HepG2 (cell line): ENCODE results near the gene PA2G4. TPM values are rescaled to one million over a fixed set of nuclear protein-coding genes. Genes with fewer than 3 reads are reported as not detected.

Experiments
- GMEB1 ChIP-seq: sonication (generic); formaldehyde crosslinking; IDR thresholded peaks from 2 replicates; pipeline ENCODE4 v1.5.1; 2020; ENCODE audit warnings: missing genetic modification reagents, mild to moderate bottlenecking, borderline replicate concordance
- HHEX ChIP-seq: IDR thresholded peaks from 2 replicates; pipeline ENCODE4 v1.6.1; 2016; ENCODE audit warnings: control low read depth
- KDM6A ChIP-seq: IDR thresholded peaks from 2 replicates; pipeline ENCODE4 v1.6.1; 2016; ENCODE audit warnings: low read depth
- MAFG ChIP-seq: sonication (generic); formaldehyde crosslinking; IDR thresholded peaks from 2 replicates; pipeline ENCODE4 v1.5.1; 2020; ENCODE audit warnings: mild to moderate bottlenecking, missing genetic modification reagents
- MAZ ChIP-seq, 2 experiments: sonication (generic) in 1 of 2; formaldehyde crosslinking in 1 of 2; IDR thresholded peaks; 2 replicates each; pipeline versions ENCODE4 v1.5.0 to v1.6.1; 2012 to 2020; ENCODE audit warnings: low read depth in 2 of 2, mild to moderate bottlenecking in 2 of 2, borderline replicate concordance in 1 of 2, improper control_type of control experiment in 1 of 2, low read length in 1 of 2, missing genetic modification reagents in 1 of 2, moderate library complexity in 1 of 2
- MYNN ChIP-seq: sonication (generic); formaldehyde crosslinking; IDR thresholded peaks from 2 replicates; pipeline ENCODE4 v1.4.0; 2020; ENCODE audit warnings: mild to moderate bottlenecking, low read depth, missing genetic modification reagents
- TGIF2 ChIP-seq: IDR thresholded peaks from 2 replicates; pipeline ENCODE4 v1.6.1; 2016; ENCODE audit warnings: control low read depth, missing compliant biosample characterization
- TRIM22 ChIP-seq: fragments of 450-650 bp; IDR thresholded peaks from 2 replicates; pipeline ENCODE4 v1.6.1; 2017
- ZBTB34 ChIP-seq: sonication (generic); formaldehyde crosslinking; IDR thresholded peaks from 2 replicates; pipeline ENCODE4 v1.8.0; 2022; ENCODE audit warnings: mild to moderate bottlenecking, missing genetic modification reagents
- ZNF230 ChIP-seq: sonication (generic); formaldehyde crosslinking; IDR thresholded peaks from 2 replicates; pipeline ENCODE4 v1.4.0; 2020; ENCODE audit warnings: mild to moderate bottlenecking, missing genetic modification reagents
- ZNF251 ChIP-seq: sonication (generic); formaldehyde crosslinking; IDR thresholded peaks from 2 replicates; pipeline ENCODE4 v1.9.0; 2021; ENCODE audit warnings: mild to moderate bottlenecking, missing genetic modification reagents
- ZNF460 ChIP-seq: sonication (generic); formaldehyde crosslinking; IDR thresholded peaks from 2 replicates; pipeline ENCODE4 v1.5.1; 2020; ENCODE audit warnings: missing genetic modification reagents, mild to moderate bottlenecking, borderline replicate concordance
- ZNF605 ChIP-seq: sonication (generic); formaldehyde crosslinking; IDR thresholded peaks from 2 replicates; pipeline ENCODE4 v1.8.0; 2022; ENCODE audit warnings: mild to moderate bottlenecking, missing genetic modification reagents
- ZNF687 ChIP-seq: sonication (generic); formaldehyde crosslinking; IDR thresholded peaks from 2 replicates; pipeline ENCODE4 v1.5.1; 2020; ENCODE audit warnings: mild to moderate bottlenecking, missing genetic modification reagents, moderate library complexity
- ZNF775 ChIP-seq: sonication (generic); formaldehyde crosslinking; IDR thresholded peaks from 2 replicates; pipeline ENCODE4 v1.4.0; 2020; ENCODE audit warnings: missing genetic modification reagents, mild to moderate bottlenecking, moderate library complexity, borderline replicate concordance
- ZNF777 ChIP-seq: sonication (generic); formaldehyde crosslinking; IDR thresholded peaks from 2 replicates; pipeline ENCODE4 v1.4.0; 2020; ENCODE audit warnings: missing genetic modification reagents
- ZNF782 ChIP-seq: sonication (generic); formaldehyde crosslinking; IDR thresholded peaks from 2 replicates; pipeline ENCODE4 v1.4.0; 2020; ENCODE audit warnings: missing genetic modification reagents, mild to moderate bottlenecking, borderline replicate concordance
- ZSCAN9 ChIP-seq: IDR thresholded peaks from 2 replicates; pipeline ENCODE4 v1.6.1; 2016; ENCODE audit warnings: borderline replicate concordance
- polyA plus RNA-seq, 8 experiments: library from polyadenylated mRNA; depleted of rRNA in 3 of 8; stranded (reverse) in 7 of 8; unstranded in 1 of 8; fragments of >200 nt; fragmentation: Illumina TruSeq in 4 of 8; extraction: Trizol in 4 of 8; gene quantifications; 2 replicates each; pipeline versions ENCODE4 v1.2.1 to v1.2.3, GENCODE V29; 2011 to 2016; ENCODE audit warnings: low read depth in 4 of 8, missing spikeins in 1 of 8, mixed read lengths in 1 of 8; ENCODE audit not compliant: insufficient read depth in 1 of 8
- total RNA-seq, 5 experiments: library from RNA; depleted of rRNA; stranded (reverse); fragments of >200 nt; fragmentation: Illumina TruSeq; extraction: Trizol; gene quantifications; 2 replicates each; pipeline ENCODE4 v1.2.3, GENCODE V29; 2016; ENCODE audit warnings: low read depth in 1 of 5

Gene PA2G4
- total and polyA plus RNA-seq, 2 of the 13 experiments (the other 11 are each of a cell fraction or from before 2014, with no cell fraction given) = 147 to 240 TPM

DNA sequence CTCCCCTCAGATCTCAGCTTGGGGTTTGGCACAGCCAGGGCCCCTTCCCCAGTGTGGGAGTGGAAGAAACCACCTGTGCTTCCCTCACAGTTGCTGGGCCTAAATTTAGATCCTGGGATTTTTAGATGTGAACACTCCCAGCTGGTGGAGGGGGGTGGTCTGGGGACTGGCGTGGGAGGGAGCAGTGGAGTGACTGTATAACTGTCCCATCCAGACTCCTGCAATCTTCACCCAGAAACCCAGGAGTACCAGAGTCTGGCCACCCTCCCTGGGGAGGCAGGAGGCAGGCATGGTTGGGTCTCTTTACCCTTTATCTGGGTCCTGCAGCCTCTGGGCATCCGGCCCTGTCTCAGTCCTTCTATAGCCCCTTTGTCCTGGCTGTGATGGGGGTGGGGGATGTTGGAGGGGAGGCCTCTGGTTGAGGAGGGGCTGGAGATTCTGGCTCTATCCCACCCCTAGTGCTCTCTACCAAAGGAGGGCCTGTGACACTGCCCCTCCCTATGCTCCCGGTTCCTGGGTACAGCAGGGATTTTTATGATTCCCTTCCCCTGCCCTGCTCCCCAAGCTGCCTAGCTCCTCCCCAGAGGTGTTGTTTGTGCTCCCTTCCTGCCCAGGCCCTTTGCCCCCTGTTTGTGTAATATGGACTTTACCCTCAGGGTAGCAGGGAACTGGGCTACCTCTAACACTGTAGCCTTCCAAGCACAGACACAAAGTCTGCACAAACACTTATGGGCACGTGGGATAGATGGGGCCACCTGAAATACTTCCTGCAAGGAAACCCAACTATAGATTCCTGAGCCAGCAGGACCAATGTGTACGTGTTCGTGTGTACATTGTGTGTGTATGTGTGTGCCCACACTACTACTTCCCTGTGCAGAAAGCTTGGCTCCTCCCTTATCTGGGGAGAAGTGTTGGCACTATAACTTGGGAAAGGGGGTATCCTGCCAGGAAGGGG lies 22.7 kb upstream of the PA2G4 start (continued):
- no peak for TF ChIP-seq TRIM22
- TF ChIP-seq ZNF687 (CRISPR knock-in tag) = peak; percentile 63
- peak; percentile 83; the same call in 1 of the 2 replicates for TF ChIP-seq ZNF782 (CRISPR knock-in tag)
- TF ChIP-seq MYNN (CRISPR knock-in tag) = 0 out of 2 replicates have a peak, but pooled peaks have one; percentile 30
- no peak for TF ChIP-seq ZNF777 (CRISPR knock-in tag)
- no peak; the same call in 1 of the 2 replicates for TF ChIP-seq ZNF460 (CRISPR knock-in tag)
- peak; percentile 96; the same call in 1 of the 2 replicates for TF ChIP-seq ZSCAN9 (CRISPR knock-in tag)
- peak; percentile 100 for TF ChIP-seq KDM6A
- peak; percentile 69 for TF ChIP-seq ZBTB34 (CRISPR knock-in tag)
- peak; percentile 48; the same call in 1 of the 2 replicates for TF ChIP-seq ZNF775 (CRISPR knock-in tag)
- peak; percentile 91 for TF ChIP-seq ZNF230 (CRISPR knock-in tag)
- TF ChIP-seq ZNF605 (CRISPR knock-in tag) = peak; percentile 78
- peak; percentile 68; the same call in 1 of the 2 replicates for TF ChIP-seq GMEB1 (CRISPR knock-in tag)
- peak; percentile 84 for TF ChIP-seq MAZ (IDR thresholded peaks at IDR 0.05; ENCODE audit: borderline replicate concordance, low read depth, low read length)
- peak; percentile 97 for TF ChIP-seq MAZ (CRISPR knock-in tag; IDR thresholded peaks at IDR 0.05; ENCODE audit: low read depth)
- TF ChIP-seq ZNF251 (CRISPR knock-in tag) = 0 out of 2 replicates have a peak, but pooled peaks have one; percentile 81
- TF ChIP-seq HHEX (CRISPR knock-in tag) = 0 out of 2 replicates have a peak, but pooled peaks have one; percentile 30
- TF ChIP-seq MAFG = no peak
- TF ChIP-seq TGIF2 (CRISPR knock-in tag) = peak; percentile 84; the same call in 1 of the 2 replicates
